KBM-7 (cell line): ENCODE measurements around the gene ICOSLG.
"Not testable (repeated sequence)": the region's sequence is repeated elsewhere in the genome, so short reads cannot be mapped to it uniquely, and the experiment has no call there.

Experiments
- DNase-seq: peaks from one replicate; pipeline ENCODE4 v3.0.0-alpha.2; 2015
- in situ Hi-C: fragments of 300-500 bp; cut with MboI; formaldehyde crosslinking; loops from 2 replicates; pipeline ENCODE4 v1.14.3; 2020; ENCODE audit warnings: low sequenced_read_pairs, low pct_unique_long_range_greater_than_20kb, mixed read lengths

The ICOSLG gene

DNA sequence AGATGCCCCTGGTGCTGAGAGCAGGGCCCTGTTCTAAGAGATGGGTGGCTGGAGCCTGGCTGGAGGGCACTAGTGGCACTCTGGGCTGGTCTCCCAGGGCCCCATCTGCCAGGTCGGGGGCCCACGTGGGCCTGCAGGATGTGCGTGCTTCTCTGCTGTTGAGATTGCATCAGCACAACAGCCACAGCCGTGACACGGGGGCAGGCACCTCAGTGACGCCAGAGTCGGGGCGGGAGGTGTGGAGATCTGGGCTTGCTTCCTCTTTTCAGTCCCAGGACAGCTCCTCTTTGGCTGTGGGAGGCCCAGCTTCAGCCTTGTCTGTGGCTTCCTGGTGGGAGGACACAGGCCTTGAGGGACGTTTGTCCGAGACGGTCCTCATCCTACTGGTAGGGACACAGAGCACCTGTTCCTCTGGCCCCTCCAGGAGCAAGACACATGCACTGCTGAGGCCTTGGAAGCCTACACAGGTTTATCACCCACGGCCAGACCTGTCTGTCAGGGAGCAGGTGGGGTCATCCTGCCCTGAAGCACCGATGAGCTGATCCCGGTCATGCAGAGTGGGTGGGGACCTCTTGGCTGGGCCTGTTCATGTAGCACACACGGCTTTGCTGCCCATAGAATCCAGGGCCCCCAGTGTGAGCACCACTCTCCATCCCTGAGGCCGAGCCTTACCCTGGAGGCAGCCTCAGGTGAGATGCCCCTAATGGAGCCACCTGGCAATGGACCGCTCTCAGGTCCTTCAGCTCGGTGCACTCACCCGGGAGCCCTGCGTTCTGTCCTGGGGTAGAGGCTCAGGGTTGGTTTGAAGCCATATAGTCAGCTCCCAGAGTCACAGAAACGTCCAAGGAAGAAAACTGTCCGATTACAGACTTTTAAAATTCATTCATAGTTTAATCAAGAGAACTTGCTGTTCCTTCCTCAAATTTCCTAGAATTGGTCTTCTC, 44.3 kb downstream of the ICOSLG start:
- DNase-seq, in situ Hi-C loops: not testable (repeated sequence)

DNA sequence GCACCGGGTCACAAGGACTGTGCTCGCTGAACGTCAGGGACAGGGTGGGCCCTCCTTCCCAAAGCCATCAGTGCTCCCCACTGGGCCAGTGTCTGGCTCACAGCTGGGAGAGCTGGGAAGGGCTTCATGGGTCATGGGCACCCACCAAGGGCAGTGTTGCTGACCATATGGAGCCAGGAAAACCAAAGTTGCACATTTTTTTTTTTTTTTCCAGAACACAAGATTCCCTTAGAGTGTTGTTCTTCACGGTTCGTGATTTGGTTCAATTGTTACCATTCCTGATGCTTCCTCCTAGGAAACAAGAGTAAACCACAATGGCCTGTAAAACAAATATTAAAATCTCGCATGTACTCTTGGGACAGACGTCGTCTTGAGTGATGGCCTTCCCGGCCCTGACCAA, 45.9 kb downstream of the ICOSLG start:
- in situ Hi-C loops = not testable (repeated sequence)

DNA sequence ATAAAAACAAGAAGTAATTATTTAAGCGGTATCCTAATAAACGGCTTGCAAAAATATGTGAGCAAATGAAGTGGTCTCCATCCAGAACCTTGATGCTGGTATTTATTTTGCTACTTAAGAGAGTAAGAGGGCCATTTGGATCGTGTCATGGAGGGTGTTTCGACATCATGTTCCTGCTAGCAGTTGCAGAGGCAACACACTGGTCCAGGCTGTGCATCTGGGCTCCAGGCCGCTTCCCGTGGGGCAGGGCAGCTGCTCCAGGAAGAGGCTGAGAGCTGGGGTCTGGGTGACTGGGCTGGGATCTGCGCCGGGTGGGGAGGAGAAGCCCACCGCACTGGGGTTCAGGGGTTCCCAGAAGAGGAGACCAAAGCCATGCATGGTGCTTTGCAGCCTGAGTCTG, 46.3 kb downstream of the ICOSLG start:
- in situ Hi-C loops, DNase-seq: not testable (repeated sequence)

More for the DNA sequence above, 45.9 kb downstream of the ICOSLG start:
- not testable (repeated sequence) for DNase-seq

DNA sequence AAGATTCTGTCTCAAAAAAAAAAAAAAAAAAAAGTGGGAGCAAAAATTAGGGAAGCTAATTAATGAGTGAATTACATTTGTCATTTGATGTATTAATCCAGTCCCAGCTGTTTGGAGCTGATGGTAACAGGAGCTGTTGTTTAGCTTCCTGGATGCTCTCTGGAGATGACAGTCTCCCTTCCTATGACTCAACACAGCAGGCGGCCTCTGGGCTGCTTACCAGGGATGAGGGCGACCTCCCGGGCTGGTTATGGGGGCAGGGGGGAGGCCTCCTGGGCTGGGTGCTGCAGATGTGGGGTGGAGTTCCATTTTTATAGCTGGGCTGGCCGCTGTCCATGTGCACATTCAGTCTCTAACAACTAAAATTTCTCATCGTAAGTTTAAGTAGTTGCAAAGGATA, 47.6 kb downstream of the ICOSLG start:
- in situ Hi-C loops = not testable (repeated sequence)

DNA sequence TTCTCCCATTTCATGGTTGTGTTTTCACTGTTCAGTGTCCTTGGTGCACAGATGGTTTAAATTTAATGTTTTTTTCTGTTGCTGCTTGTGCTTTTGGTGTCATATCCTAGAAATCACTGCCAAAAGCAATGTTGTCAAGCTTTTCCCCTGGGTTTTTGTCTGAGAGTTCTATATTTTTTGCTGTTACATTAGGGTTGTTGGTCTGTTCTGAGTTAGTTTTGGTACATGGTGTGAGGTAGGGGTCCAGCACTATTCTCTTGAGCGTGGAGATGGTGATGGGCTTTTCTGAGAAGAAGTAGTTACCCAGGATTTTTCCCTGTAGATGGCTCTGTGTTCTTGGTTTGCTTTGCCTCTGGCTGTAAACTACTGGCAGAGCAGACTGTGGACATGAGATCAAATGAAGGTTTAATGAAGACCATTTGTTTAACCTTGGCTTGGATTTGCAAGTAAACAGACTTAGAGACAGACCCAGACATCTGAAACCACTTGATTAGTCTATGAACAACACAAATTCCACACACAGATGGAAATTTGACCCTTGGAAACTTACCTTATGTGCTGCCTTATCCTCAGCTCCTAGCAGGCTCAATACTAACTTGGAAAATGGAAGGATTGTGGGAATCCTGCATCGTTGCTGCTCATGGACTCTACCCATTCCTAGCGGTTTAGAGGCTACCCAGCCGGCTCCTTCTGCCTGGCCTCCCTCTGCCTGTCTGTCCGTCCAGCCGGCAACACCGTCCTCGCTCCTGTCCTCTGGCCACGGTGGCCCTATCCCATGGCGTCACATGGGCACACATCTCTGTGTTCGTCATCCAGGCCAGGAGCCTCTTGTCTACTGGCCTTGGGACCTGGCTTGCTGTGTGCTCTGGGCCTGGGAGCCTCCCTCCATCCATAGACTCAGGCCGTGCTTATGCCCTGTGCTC, 50.1 kb downstream of the ICOSLG start:
- in situ Hi-C loops = not testable (repeated sequence)

More for the DNA sequence above, 47.6 kb downstream of the ICOSLG start:
- not testable (repeated sequence) for DNase-seq

DNA sequence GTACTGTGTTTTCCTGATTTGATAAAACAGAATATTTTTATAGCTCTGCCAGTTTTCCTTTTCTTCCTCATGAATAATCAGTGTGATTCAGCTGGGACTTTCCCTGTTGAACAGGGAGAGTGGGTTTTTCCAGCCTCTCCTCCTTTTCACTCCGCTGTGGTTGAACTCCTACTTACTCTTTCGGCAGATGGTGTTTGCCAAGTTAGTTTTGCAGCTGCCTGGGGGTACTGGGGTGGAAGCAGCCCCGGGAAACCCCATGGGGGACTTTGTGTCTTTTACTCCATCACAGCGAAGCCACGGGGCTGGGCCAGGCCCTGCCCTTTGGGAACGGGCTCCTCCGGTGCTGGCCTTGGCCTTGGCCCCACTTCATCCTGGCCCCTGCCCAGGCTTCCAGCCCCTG, 55.9 kb downstream of the ICOSLG start:
- in situ Hi-C loops, DNase-seq: not testable (repeated sequence)

More for the DNA sequence above, 50.1 kb downstream of the ICOSLG start:
- DNase-seq = not testable (repeated sequence)

DNA sequence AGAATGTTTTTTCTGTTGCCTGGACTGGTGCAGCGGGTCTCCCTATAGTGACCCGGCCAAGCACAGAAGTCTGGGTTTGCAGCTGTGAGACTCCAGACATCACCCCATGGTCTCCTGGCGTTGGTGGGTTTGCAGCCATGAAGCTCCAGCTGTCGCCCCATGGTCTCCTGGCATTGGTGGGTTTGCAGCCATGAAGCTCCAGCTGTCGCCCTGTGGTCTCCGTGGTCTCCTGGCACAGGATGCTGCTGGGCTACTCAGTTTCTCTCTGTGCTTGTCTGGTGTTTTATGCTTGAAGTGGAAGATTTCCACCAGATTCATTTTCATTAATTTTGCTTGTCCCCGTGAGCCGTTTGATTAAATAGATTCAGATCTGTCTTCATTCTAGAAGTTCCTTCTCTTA, 58.5 kb downstream of the ICOSLG start:
- in situ Hi-C loops, DNase-seq: not testable (repeated sequence)

DNA sequence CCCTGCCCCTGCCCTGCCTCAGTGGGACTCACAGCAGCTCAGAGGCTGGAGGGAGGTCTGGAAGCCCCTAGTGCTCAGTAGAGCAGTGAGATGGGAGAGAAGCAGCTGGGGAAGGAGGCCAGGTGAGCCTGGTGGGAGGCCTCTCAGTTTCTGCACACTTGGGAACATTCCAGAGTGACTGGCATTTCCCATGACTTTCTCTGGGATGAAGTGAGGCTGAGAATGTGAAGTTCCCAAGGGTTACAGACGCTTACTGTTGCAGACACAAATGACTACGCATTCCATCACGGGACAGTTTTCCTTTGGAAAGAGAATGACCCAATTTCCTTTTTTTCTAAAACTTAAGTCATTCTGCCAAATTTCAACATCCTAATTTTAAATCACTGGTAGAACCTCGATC, 59.2 kb downstream of the ICOSLG start:
- DNase-seq, in situ Hi-C loops: not testable (repeated sequence)

DNA sequence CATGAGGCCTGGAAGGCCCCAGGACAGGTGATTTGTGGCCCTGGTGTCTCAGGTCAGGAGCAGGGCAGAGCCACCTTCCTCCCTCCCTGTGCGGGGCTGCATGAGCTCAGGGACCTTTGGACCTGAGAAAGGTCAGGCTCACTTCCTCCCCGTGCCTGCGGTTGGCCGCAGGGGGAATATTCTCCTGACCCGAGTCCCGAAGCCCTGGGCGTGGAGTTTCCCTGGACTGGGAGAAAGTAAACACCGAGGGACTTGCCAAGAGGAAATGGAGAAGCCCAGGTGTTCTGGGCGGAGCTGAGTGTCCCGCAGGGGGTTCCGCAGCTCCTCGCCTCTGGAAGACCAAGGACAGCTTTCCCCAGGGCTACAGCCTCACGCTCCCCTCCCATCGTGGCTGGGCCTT, 64.6 kb downstream of the ICOSLG start:
- in situ Hi-C loops, DNase-seq: not testable (repeated sequence)

DNA sequence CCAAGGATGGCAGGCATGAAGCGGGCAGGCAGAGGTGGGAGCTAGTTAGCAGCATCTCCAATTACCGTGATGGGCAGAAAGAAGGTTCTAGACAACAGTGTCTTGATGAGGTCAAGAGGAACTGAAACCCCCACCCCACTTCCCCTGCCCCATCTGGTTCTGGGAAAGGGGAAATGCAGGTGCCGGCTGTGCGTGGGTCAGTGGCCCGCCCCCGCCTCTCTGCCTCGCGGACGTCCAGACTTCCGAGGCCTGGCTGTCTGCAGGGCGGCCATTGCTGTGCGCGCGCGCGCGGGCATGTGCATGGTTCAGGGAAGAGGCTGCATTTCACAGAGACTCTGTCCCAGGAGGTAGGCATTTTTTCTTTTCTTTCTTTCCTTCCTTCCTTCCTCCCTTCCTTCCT, 65.6 kb downstream of the ICOSLG start:
- DNase-seq, in situ Hi-C loops: not testable (repeated sequence)
